ENCODE results near the gene CRYBG2. TPM values are rescaled to one million over a fixed set of nuclear protein-coding genes. Genes with fewer than 3 reads are reported as not detected.

Gene CRYBG2
- total RNA-seq, 1 donor from 2014 or later: 2.1 TPM

GRCh38 chr1:26362331-26362730 lies 8.4 kb upstream of the CRYBG2 start:
- H3K4me3 ChIP-seq: no peak overlapping the region
- no peak for DNase-seq
- TF ChIP-seq CTCF (IDR thresholded peaks at IDR 0.05): no peak
- intact Hi-C loops (cut with DNase I): no loop called here
- H3K27ac ChIP-seq: no peak overlapping the region
- H3K4me1 ChIP-seq: peaks cover 19% of the 10 kb centered on the region
- peaks cover 67% of the 10 kb centered on the region for H3K27me3 ChIP-seq (ENCODE audit: low read depth)
- no peaks in the 10 kb centered on the region for H3K36me3 ChIP-seq
- H3K9me3 ChIP-seq: no peaks in the 10 kb centered on the region
- ATAC-seq: no peak

- Histone ChIP-seq H3K27me3 (ENCODE audit: low read depth) (peaks cover 70% of the 10 kb centered on the region), H3K4me3 (no peak overlapping the region), H3K27ac (no peak overlapping the region), H3K9me3 (no peaks in the 10 kb centered on the region), H3K4me1 (peaks cover 19% of the 10 kb centered on the region), H3K36me3 (no peaks in the 10 kb centered on the region)
- intact Hi-C loops (cut with DNase I): no loop called here
- TF ChIP-seq CTCF (IDR thresholded peaks at IDR 0.05): no peak
- ATAC-seq: no peak
- DNase-seq: no peak
Measured at GRCh38 chr1:26361605-26362122, 7.7 kb upstream of the CRYBG2 start.

GRCh38 chr1:26360807-26361604 lies 7.1 kb upstream of the CRYBG2 start:
- DNase-seq: no peak
- intact Hi-C loops (cut with DNase I): no loop called here
- H3K27ac ChIP-seq: no peak overlapping the region
- H3K36me3 ChIP-seq: no peaks in the 10 kb centered on the region
- TF ChIP-seq CTCF (IDR thresholded peaks at IDR 0.05): no peak
- H3K4me1 ChIP-seq: peaks cover 19% of the 10 kb centered on the region
- H3K27me3 ChIP-seq (ENCODE audit: low read depth): peaks cover 70% of the 10 kb centered on the region
- H3K9me3 ChIP-seq: no peaks in the 10 kb centered on the region
- ATAC-seq: no peak
- H3K4me3 ChIP-seq: peak overlapping the region; percentile 36

- Histone ChIP-seq H3K27me3 (ENCODE audit: low read depth) (peaks cover 66% of the 10 kb centered on the region), H3K36me3 (no peaks in the 10 kb centered on the region), H3K4me3 (peak overlapping the region; percentile 36), H3K27ac (no peak overlapping the region), H3K4me1 (peaks cover 19% of the 10 kb centered on the region), H3K9me3 (no peaks in the 10 kb centered on the region)
- no peak for DNase-seq
- intact Hi-C loops (cut with DNase I): no loop called here
- ATAC-seq: peak; percentile 6 to 9
- TF ChIP-seq CTCF (IDR thresholded peaks at IDR 0.05): no peak
Measured at GRCh38 chr1:26359981-26360806, 6.3 kb upstream of the CRYBG2 start.

GRCh38 chr1:26358411-26359384 lies 4.8 kb upstream of the CRYBG2 start:
- Histone ChIP-seq H3K36me3 (no peaks in the 10 kb centered on the region), H3K27me3 (ENCODE audit: low read depth) (peaks cover 53% of the 10 kb centered on the region), H3K9me3 (no peaks in the 10 kb centered on the region), H3K27ac (no peak overlapping the region), H3K4me3 (no peak overlapping the region), H3K4me1 (peaks cover 14% of the 10 kb centered on the region)
- DNase-seq (no peak), ATAC-seq (no peak)
- intact Hi-C loops (cut with DNase I): no loop called here
- TF ChIP-seq CTCF (IDR thresholded peaks at IDR 0.05): no peak
